Measurements from ENCODE around the gene MANEA.

DNA sequence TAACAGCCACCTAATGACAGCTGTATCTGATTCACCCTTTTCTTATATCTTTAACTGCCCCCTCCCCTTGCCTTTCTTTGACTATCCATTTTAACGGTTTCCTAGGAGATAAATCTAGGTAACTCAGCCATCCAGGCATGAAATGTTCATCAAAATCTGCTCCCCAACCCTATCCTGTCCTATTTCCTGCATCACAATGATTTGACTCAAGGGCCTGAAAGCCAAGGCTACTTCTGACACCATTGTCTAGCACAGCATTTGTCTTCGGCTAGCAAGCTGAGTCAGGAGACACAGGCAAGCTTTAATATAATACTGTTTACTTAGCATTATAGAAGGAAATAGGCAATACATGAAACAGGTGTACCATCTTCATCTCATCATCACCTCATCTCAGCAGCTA lies 31.6 kb upstream of the MANEA start:
- TF ChIP-seq POLR2A (IDR thresholded peaks at IDR 0.05; ENCODE audit: low read length) (no peak), GATA1 (IDR thresholded peaks at IDR 0.05; ENCODE audit: low read depth, low read length) (no peak)

Data from erythroblast (primary cell).